OCI-LY7 (cell line): ENCODE data around the gene PDE10A. TPM values are rescaled to one million over a fixed set of nuclear protein-coding genes. Genes with fewer than 3 reads are reported as not detected.

ENCODE experiments used
- BruUV-seq: library from RNA; stranded (reverse); fragments of 400-500 nt; replicated peaks from 2 replicates; lab custom pipeline; 2021; lab: Mats Ljungman, UMichigan
- CTCF ChIA-PET: fragments of 300-600 bp; sonication (Branson Sonifier 250); formaldehyde crosslinking; loops from one replicate; lab custom pipeline; 2022; ENCODE audit warnings: antibody characterized with exemption; ENCODE audit not compliant: unreplicated experiment; lab: Charles Lee
- POLR2A ChIA-PET: fragments of 300-600 bp; sonication (Branson Sonifier 250); formaldehyde crosslinking; loops from one replicate; lab custom pipeline; 2022; ENCODE audit warnings: antibody characterized with exemption; lab: Charles Lee
- DNase-seq: peaks from one replicate; pipeline ENCODE4 v3.0.0-alpha.2; 2015; ENCODE audit warnings: low spot score
- H2AFZ ChIP-seq: fragments of 200-600 bp; sonication (generic), shearing (Covaris generic); 2 replicates; pipeline ENCODE4 v1.6.1; 2014; ENCODE audit warnings: mild to moderate bottlenecking, antibody characterized with exemption, low read length, moderate library complexity
- H3K27ac ChIP-seq: fragments of 200-600 bp; sonication (generic); 2 replicates; pipeline ENCODE4 v1.5.1; 2014; ENCODE audit warnings: mixed run types, low read depth, mild to moderate bottlenecking, moderate library complexity, low read length, inconsistent platforms; ENCODE audit not compliant: poor library complexity, severe bottlenecking
- H3K36me3 ChIP-seq: fragments of 200-600 bp; sonication (generic); 2 replicates; pipeline ENCODE4 v1.6.1; 2014; ENCODE audit warnings: mild to moderate bottlenecking, antibody characterized with exemption, low read length, moderate library complexity, mixed read lengths; ENCODE audit not compliant: insufficient read depth
- H3K4me1 ChIP-seq: fragments of 200-600 bp; sonication (generic); 2 replicates; pipeline ENCODE4 v1.5.1; 2014; ENCODE audit warnings: mild to moderate bottlenecking, low read length; ENCODE audit not compliant: insufficient read depth, poor library complexity, severe bottlenecking
- H3K4me2 ChIP-seq: fragments of 200-600 bp; sonication (generic); 2 replicates; pipeline ENCODE4 v1.6.1; 2014; ENCODE audit warnings: mild to moderate bottlenecking, low read length
- H3K4me3 ChIP-seq: fragments of 200-600 bp; sonication (generic); 2 replicates; pipeline ENCODE4 v1.5.1; 2014; ENCODE audit warnings: mild to moderate bottlenecking, low read depth, low read length; ENCODE audit not compliant: poor library complexity, severe bottlenecking
- H3K79me2 ChIP-seq: fragments of 200-600 bp; sonication (generic); 2 replicates; pipeline ENCODE4 v1.6.1; 2016; ENCODE audit warnings: low read depth, mild to moderate bottlenecking, low read length, moderate library complexity, mixed read lengths; ENCODE audit not compliant: insufficient read depth
- H3K9me2 ChIP-seq: fragments of 200-600 bp; sonication (generic); 2 replicates; pipeline ENCODE4 v1.6.1; 2016; ENCODE audit warnings: mild to moderate bottlenecking, low read length, mixed read lengths; ENCODE audit not compliant: insufficient read depth
- H3K9me3 ChIP-seq: fragments of 200-600 bp; sonication (generic); 2 replicates; pipeline ENCODE4 v1.6.1; 2014; ENCODE audit warnings: mild to moderate bottlenecking, mixed run types, low read length, mixed read lengths
- H4K20me1 ChIP-seq: fragments of 200-600 bp; sonication (generic); 2 replicates; pipeline ENCODE4 v1.6.1; 2014; ENCODE audit warnings: mild to moderate bottlenecking, antibody characterized with exemption, low read length, moderate library complexity, mixed read lengths; ENCODE audit not compliant: insufficient read depth
- CTCF ChIP-seq: fragments of 200-600 bp; sonication (generic); conservative IDR thresholded peaks from 2 replicates; pipeline ENCODE4 v1.5.1; 2014; ENCODE audit warnings: mild to moderate bottlenecking, antibody characterized with exemption, low read length, moderate library complexity, mixed read lengths
- EZH2phosphoT487 ChIP-seq: fragments of 200-600 bp; sonication (generic); IDR thresholded peaks from 2 replicates; pipeline ENCODE4 v1.6.1; 2018; ENCODE audit warnings: low read depth, borderline replicate concordance, mild to moderate bottlenecking, mixed run types, antibody characterized with exemption, low read length, moderate library complexity, mixed read lengths
- intact Hi-C: fragments of 100-400 bp; cut with micrococcal nuclease; formaldehyde crosslinking; loops from one replicate; pipeline ENCODE4 v1.10.0; 2022; ENCODE audit not compliant: unreplicated experiment
- total RNA-seq, 2 experiments: library from RNA; depleted of rRNA in 1 of 2; stranded (reverse); fragments of >200 nt in 1 of 2; shearing (Covaris generic) in 1 of 2; gene quantifications; 2 replicates each; pipeline ENCODE4 v1.2.3, GENCODE V29; 2014 to 2022

The PDE10A gene
- total RNA-seq, 2 experiments from 2014 or later = not detected

GRCh38 chr6:165383323-165383722, 279.7 kb downstream of the PDE10A start:
- H3K27ac ChIP-seq = no peak overlapping the region
- no peaks in the 10 kb centered on the region for H3K9me2 ChIP-seq
- no peaks in the 10 kb centered on the region for H3K4me1 ChIP-seq
- no peaks in the 10 kb centered on the region for H3K36me3 ChIP-seq
- no peak overlapping the region for H3K4me2 ChIP-seq
- DNase-seq = no peak
- H2AFZ ChIP-seq = no peak overlapping the region
- intact Hi-C loops = no loop called here
- ChIA-PET POLR2A (no interaction called here), CTCF (no interaction called here)
- H3K4me3 ChIP-seq = no peak overlapping the region
- no TSS peak for BruUV-seq
- TF ChIP-seq EZH2phosphoT487 (no peak), CTCF (no peak)
- H3K79me2 ChIP-seq = no peaks in the 10 kb centered on the region
- no peaks in the 10 kb centered on the region for H4K20me1 ChIP-seq
- no peaks in the 10 kb centered on the region for H3K9me3 ChIP-seq

DNA sequence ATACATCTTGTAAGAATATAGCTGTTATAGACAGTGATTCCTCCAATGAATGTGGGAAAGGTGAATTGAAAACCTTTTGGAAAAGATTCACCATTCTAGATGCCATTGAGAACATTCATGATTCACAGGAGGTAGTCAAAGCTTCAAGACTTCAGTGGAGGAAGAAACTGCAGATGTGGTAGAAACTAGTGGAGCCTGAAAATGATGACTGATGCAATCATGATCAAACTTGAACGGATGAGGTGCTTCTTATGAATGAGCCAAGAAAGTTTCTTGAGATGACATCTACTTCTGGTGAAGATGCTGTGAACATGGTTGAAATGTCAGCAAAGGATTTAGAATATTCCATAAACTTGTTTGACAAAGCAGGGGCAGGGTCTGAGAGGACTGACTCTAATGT, 286.9 kb downstream of the PDE10A start:
- no peaks in the 10 kb centered on the region for H3K9me2 ChIP-seq
- no peaks in the 10 kb centered on the region for H3K9me3 ChIP-seq
- no peak for DNase-seq
- H3K4me2 ChIP-seq = no peak overlapping the region
- TF ChIP-seq CTCF (no peak), EZH2phosphoT487 (no peak)
- intact Hi-C loops = no loop called here
- H2AFZ ChIP-seq = no peak overlapping the region
- H4K20me1 ChIP-seq = no peaks in the 10 kb centered on the region
- H3K79me2 ChIP-seq = no peaks in the 10 kb centered on the region
- ChIA-PET CTCF (no interaction called here), POLR2A (interaction anchor here (0.5 kb wide), 1 partner anchor 1348 kb away, joined by 3 read pairs; no protein-coding TSS in a partner anchor)
- H3K4me1 ChIP-seq = no peaks in the 10 kb centered on the region
- no peak overlapping the region for H3K27ac ChIP-seq
- no TSS peak for BruUV-seq
- H3K36me3 ChIP-seq = no peaks in the 10 kb centered on the region
- no peak overlapping the region for H3K4me3 ChIP-seq

GRCh38 chr6:165365371-165365770, 297.7 kb downstream of the PDE10A start:
- intact Hi-C loops = no loop called here
- H3K9me3 ChIP-seq = no peaks in the 10 kb centered on the region
- no peak overlapping the region for H3K4me2 ChIP-seq
- H3K4me3 ChIP-seq = no peak overlapping the region
- H3K36me3 ChIP-seq = no peaks in the 10 kb centered on the region
- no peaks in the 10 kb centered on the region for H3K4me1 ChIP-seq
- no peak overlapping the region for H2AFZ ChIP-seq
- no TSS peak for BruUV-seq
- POLR2A ChIA-PET = no interaction called here
- CTCF ChIA-PET = no interaction called here
- no peak for DNase-seq
- no peaks in the 10 kb centered on the region for H4K20me1 ChIP-seq
- no peaks in the 10 kb centered on the region for H3K9me2 ChIP-seq
- no peak for TF ChIP-seq EZH2phosphoT487
- no peak for TF ChIP-seq CTCF
- H3K79me2 ChIP-seq = no peaks in the 10 kb centered on the region
- H3K27ac ChIP-seq = no peak overlapping the region
